ENCODE results near the gene CGNL1.

- no peak for TF ChIP-seq CTCF (IDR thresholded peaks at IDR 0.05)
- TF ChIP-seq POLR2A (IDR thresholded peaks at IDR 0.05) = no peak
Measured at GRCh38 chr15:57384816-57385215, 8.5 kb downstream of the CGNL1 start.
